ENCODE results near the gene ANAPC4.

GRCh38 chr4:25356068-25356467, 21.0 kb upstream of the ANAPC4 start:
- no peak for TF ChIP-seq SIN3A (IDR thresholded peaks at IDR 0.05; ENCODE audit: borderline replicate concordance, insufficient read depth, low read length)
- no peak for TF ChIP-seq TAF1 (IDR thresholded peaks at IDR 0.05; ENCODE audit: borderline replicate concordance, insufficient read depth, low read length)
- no peak for TF ChIP-seq POLR2AphosphoS5 (IDR thresholded peaks at IDR 0.05; ENCODE audit: low read depth, low read length)
- no peak for TF ChIP-seq REST (IDR thresholded peaks at IDR 0.05; ENCODE audit: insufficient read depth in 1 of 2, low read depth in 2 of 2, low read length in 2 of 2)
- no peak for TF ChIP-seq FOXP2 (optimal IDR thresholded peaks at IDR 0.05; ENCODE audit: borderline replicate concordance, extremely low read depth, extremely low read length, insufficient read depth)
